HG03460 (cell line): ENCODE results near the gene UBALD2.

Source experiments
- ATAC-seq: cut with Tn5 transposase; IDR thresholded peaks from one replicate; pipeline ENCODE4 v1.9.1; 2021; ENCODE audit not compliant: unreplicated experiment

The UBALD2 gene

DNA sequence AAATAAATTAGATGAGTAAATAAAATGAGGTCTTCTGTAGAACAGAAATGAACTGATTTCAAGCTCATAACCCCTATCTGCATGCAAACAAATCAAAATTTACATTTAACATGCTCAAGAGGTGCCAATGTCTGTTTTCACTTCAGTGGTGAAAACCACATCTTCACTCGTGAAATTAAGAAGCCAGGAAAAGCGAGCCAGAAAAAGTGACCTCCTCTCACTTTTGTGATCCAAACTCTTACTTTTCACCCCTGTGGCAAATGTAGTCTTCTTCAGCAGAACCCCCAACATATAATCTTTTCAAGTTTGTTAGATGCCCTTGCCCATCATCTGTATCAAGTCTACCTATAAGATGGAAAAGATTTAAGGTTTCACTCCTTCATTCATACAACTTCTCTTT lies 52.4 kb downstream of the UBALD2 start:
- no peak for ATAC-seq

DNA sequence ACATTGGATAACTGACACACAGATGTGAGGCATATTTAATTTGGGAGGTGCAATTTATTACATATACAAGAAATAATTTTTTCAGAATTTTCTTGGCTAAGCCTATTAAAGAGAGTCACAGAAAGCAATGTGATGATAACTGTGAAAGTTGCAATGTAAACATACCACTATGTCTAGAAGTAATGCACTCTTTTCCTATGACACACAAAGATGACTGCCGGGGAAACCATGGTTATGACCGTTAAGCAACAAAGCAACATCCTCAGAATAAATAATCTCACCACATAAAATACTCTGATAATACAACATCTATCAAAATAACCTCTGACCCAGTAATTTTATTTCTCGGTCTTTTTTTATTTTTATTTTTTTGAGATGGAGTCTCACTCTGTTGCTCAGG lies 53.4 kb downstream of the UBALD2 start:
- no peak for ATAC-seq
